Measurements from ENCODE around the gene ALOX15. TPM values are rescaled to one million over a fixed set of nuclear protein-coding genes. Genes with fewer than 3 reads are reported as not detected.

The ALOX15 gene
- total RNA-seq, 1 donor from 2014 or later: not detected

GRCh38 chr17:4636474-4637100 lies 4.9 kb downstream of the ALOX15 start:
- Mint-ChIP-seq H3K9me3 (no peaks in the 10 kb centered on the region), H3K36me3 (ENCODE audit: low read depth) (no peaks in the 10 kb centered on the region), H3K4me3 (peak overlapping the region; percentile 76), H3K27ac (no peak overlapping the region), H3K4me1 (peaks cover 51% of the 10 kb centered on the region), H3K27me3 (peaks cover 18% of the 10 kb centered on the region)
- POLR2A ChIA-PET: interaction anchor here (1.0 kb wide), 1 partner anchor 68 kb away, joined by 3 read pairs; no protein-coding TSS in a partner anchor
- no peak for TF ChIP-seq CTCF (IDR thresholded peaks at IDR 0.05)
- ATAC-seq (ENCODE audit: low read depth) (no peak), DNase-seq (no peak)
- intact Hi-C loops (cut with micrococcal nuclease): no loop called here
- CTCF ChIA-PET: no interaction called here

GRCh38 chr17:4635823-4636375 lies 5.6 kb downstream of the ALOX15 start:
- peak overlapping the region; percentile 76 for H3K4me3 Mint-ChIP-seq
- peak; percentile 24 for DNase-seq
- CTCF ChIA-PET: no interaction called here

GRCh38 chr17:4634976-4635375 lies 6.5 kb downstream of the ALOX15 start:
- H3K27me3 Mint-ChIP-seq: peaks cover 10% of the 10 kb centered on the region
- intact Hi-C loops (cut with micrococcal nuclease): no loop called here
- peaks cover 43% of the 10 kb centered on the region for H3K4me1 Mint-ChIP-seq

More at GRCh38 chr17:4635823-4636375, 5.6 kb downstream of the ALOX15 start:
- peak; percentile 66 for ATAC-seq (ENCODE audit: low read depth)
- Mint-ChIP-seq H3K27me3 (peaks cover 12% of the 10 kb centered on the region), H3K9me3 (no peaks in the 10 kb centered on the region), H3K27ac (no peak overlapping the region), H3K36me3 (ENCODE audit: low read depth) (no peaks in the 10 kb centered on the region), H3K4me1 (peaks cover 47% of the 10 kb centered on the region)
- no peak for TF ChIP-seq CTCF (IDR thresholded peaks at IDR 0.05)
- intact Hi-C loops (cut with micrococcal nuclease): no loop called here
- POLR2A ChIA-PET: interaction anchor here (1.0 kb wide), 1 partner anchor 68 kb away, joined by 3 read pairs; no protein-coding TSS in a partner anchor

GRCh38 chr17:4633643-4634042 lies 7.8 kb downstream of the ALOX15 start:
- ATAC-seq (ENCODE audit: low read depth) (no peak), DNase-seq (no peak)
- ChIA-PET POLR2A (no interaction called here), CTCF (interaction anchor here (1.6 kb wide), 1 partner anchor 67 kb away, joined by 5 read pairs; no protein-coding TSS in a partner anchor)
- Mint-ChIP-seq H3K36me3 (ENCODE audit: low read depth) (no peaks in the 10 kb centered on the region), H3K27me3 (peaks cover 3% of the 10 kb centered on the region), H3K4me1 (peaks cover 35% of the 10 kb centered on the region), H3K27ac (no peak overlapping the region), H3K4me3 (no peak overlapping the region), H3K9me3 (no peaks in the 10 kb centered on the region)
- no peak for TF ChIP-seq CTCF (IDR thresholded peaks at IDR 0.05)
- intact Hi-C loops (cut with micrococcal nuclease): no loop called here

More at GRCh38 chr17:4634976-4635375, 6.5 kb downstream of the ALOX15 start:
- ChIA-PET CTCF (no interaction called here), POLR2A (no interaction called here)
- no peak for TF ChIP-seq CTCF (IDR thresholded peaks at IDR 0.05)
- H3K27ac Mint-ChIP-seq: no peak overlapping the region
- H3K4me3 Mint-ChIP-seq: no peak overlapping the region
- H3K9me3 Mint-ChIP-seq: no peaks in the 10 kb centered on the region
- DNase-seq (no peak), ATAC-seq (ENCODE audit: low read depth) (no peak)
- H3K36me3 Mint-ChIP-seq (ENCODE audit: low read depth): no peaks in the 10 kb centered on the region

- CTCF ChIA-PET: interaction anchor here (0.7 kb wide), 1 partner anchor 58 kb away, joined by 3 read pairs; no protein-coding TSS in a partner anchor
- no peak for TF ChIP-seq CTCF (IDR thresholded peaks at IDR 0.05)
- ATAC-seq (ENCODE audit: low read depth) (no peak), DNase-seq (no peak)
- H3K36me3 Mint-ChIP-seq (ENCODE audit: low read depth): no peaks in the 10 kb centered on the region
- H3K9me3 Mint-ChIP-seq: no peaks in the 10 kb centered on the region
- POLR2A ChIA-PET: interaction anchor here (0.5 kb wide), 1 partner anchor 667 kb away, joined by 8 read pairs; no protein-coding TSS in a partner anchor
- H3K27me3 Mint-ChIP-seq: no peaks in the 10 kb centered on the region
- peaks cover 29% of the 10 kb centered on the region for H3K4me1 Mint-ChIP-seq
- no peak overlapping the region for H3K27ac Mint-ChIP-seq
- intact Hi-C loops (cut with micrococcal nuclease): no loop called here
- H3K4me3 Mint-ChIP-seq: no peak overlapping the region
Measured at GRCh38 chr17:4632581-4632920, 8.9 kb downstream of the ALOX15 start.
